ENCODE measurements around the gene NPPA. TPM values are rescaled to one million over a fixed set of nuclear protein-coding genes. Genes with fewer than 3 reads are reported as not detected.

The NPPA gene
- total and polyA plus RNA-seq, 10 of the 15 experiments (the other 5 are each of a cell fraction or from before 2014, with no cell fraction given): 0.31 to 0.39 TPM; not detected in 8

DNA sequence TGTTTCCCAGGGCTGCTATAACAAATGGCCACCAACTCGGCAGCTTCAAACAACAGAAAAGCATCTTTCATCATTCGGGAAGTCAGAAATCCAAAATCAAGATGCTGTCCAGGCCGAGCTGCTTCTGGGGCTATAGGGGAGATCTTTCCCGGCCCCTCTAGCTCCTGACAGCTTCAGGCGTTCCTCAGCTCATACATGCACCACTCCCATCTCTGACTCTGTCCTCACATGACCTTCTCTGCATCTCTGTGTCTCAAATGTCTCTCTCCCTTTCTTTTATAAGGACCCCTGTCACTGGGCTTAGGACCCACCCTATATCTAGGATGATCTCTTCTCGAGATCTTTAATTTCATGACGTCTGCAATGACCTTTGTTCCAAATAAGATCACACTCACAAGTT is 25.0 kb upstream of the NPPA start (continued):
- TF ChIP-seq, protein P1, sequence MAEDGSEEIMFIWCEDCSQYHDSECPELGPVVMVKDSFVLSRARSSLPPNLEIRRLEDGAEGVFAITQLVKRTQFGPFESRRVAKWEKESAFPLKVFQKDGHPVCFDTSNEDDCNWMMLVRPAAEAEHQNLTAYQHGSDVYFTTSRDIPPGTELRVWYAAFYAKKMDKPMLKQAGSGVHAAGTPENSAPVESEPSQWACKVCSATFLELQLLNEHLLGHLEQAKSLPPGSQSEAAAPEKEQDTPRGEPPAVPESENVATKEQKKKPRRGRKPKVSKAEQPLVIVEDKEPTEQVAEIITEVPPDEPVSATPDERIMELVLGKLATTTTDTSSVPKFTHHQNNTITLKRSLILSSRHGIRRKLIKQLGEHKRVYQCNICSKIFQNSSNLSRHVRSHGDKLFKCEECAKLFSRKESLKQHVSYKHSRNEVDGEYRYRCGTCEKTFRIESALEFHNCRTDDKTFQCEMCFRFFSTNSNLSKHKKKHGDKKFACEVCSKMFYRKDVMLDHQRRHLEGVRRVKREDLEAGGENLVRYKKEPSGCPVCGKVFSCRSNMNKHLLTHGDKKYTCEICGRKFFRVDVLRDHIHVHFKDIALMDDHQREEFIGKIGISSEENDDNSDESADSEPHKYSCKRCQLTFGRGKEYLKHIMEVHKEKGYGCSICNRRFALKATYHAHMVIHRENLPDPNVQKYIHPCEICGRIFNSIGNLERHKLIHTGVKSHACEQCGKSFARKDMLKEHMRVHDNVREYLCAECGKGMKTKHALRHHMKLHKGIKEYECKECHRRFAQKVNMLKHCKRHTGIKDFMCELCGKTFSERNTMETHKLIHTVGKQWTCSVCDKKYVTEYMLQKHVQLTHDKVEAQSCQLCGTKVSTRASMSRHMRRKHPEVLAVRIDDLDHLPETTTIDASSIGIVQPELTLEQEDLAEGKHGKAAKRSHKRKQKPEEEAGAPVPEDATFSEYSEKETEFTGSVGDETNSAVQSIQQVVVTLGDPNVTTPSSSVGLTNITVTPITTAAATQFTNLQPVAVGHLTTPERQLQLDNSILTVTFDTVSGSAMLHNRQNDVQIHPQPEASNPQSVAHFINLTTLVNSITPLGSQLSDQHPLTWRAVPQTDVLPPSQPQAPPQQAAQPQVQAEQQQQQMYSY (CRISPR knock-in tag; IDR thresholded peaks at IDR 0.05): no peak
- no peak for TF ChIP-seq SIX5 (IDR thresholded peaks at IDR 0.05; ENCODE audit: low read depth, low read length, severe bottlenecking)
- no peak for TF ChIP-seq RFX5 (IDR thresholded peaks at IDR 0.05; ENCODE audit: low read depth, low read length)
- TF ChIP-seq TAF1 (IDR thresholded peaks at IDR 0.05; ENCODE audit: borderline replicate concordance, low read depth, low read length): no peak
- TF ChIP-seq, protein P2, sequence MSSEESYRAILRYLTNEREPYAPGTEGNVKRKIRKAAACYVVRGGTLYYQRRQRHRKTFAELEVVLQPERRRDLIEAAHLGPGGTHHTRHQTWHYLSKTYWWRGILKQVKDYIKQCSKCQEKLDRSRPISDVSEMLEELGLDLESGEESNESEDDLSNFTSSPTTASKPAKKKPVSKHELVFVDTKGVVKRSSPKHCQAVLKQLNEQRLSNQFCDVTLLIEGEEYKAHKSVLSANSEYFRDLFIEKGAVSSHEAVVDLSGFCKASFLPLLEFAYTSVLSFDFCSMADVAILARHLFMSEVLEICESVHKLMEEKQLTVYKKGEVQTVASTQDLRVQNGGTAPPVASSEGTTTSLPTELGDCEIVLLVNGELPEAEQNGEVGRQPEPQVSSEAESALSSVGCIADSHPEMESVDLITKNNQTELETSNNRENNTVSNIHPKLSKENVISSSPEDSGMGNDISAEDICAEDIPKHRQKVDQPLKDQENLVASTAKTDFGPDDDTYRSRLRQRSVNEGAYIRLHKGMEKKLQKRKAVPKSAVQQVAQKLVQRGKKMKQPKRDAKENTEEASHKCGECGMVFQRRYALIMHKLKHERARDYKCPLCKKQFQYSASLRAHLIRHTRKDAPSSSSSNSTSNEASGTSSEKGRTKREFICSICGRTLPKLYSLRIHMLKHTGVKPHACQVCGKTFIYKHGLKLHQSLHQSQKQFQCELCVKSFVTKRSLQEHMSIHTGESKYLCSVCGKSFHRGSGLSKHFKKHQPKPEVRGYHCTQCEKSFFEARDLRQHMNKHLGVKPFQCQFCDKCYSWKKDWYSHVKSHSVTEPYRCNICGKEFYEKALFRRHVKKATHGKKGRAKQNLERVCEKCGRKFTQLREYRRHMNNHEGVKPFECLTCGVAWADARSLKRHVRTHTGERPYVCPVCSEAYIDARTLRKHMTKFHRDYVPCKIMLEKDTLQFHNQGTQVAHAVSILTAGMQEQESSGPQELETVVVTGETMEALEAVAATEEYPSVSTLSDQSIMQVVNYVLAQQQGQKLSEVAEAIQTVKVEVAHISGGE (CRISPR knock-in tag; IDR thresholded peaks at IDR 0.05): no peak

Data from GM12878 (cell line).